Measurements from ENCODE around the gene FAM25A. TPM values are rescaled to one million over a fixed set of nuclear protein-coding genes. Genes with fewer than 3 reads are reported as not detected.
"Not testable (repeated sequence)": the region's sequence is repeated elsewhere in the genome, so short reads cannot be mapped to it uniquely, and the experiment has no call there.

The FAM25A gene
- total and polyA plus RNA-seq, 5 donors, result not detected

DNA sequence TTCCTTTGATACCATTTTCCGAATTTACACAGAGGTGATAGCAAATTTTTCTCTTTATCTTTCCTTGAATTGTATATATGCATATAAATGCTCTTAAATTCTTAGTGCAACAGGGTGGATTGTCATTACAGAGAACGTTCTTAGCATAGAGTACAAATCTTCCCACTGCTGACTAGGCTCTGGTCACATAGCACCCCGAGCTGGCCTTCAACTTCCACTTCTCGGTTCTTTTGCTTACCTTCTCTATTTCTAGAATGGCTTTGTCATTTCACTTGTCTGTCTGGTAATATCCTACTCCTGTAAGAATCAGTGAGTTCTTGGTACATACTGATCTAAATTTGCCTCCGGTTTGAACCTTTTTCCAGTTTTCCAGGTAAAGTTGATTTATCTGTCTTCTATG is 38.4 kb upstream of the FAM25A start:
- no peaks in the 10 kb centered on the region for H3K27me3 ChIP-seq (ENCODE audit: control insufficient read depth, insufficient read depth)
- 93% methylated on average over 5 of the region's 5 CpGs for WGBS
- ATAC-seq (no peak), DNase-seq (no peak)
- intact Hi-C loops (cut with DNase I), result no loop called here
- H3K27ac ChIP-seq (ENCODE audit: low read length), result no peak overlapping the region
- H3K9me3 ChIP-seq (ENCODE audit: control insufficient read depth, low read length), result no peaks in the 10 kb centered on the region
- no peak overlapping the region for H3K4me3 ChIP-seq (ENCODE audit: low read length)
- H3K4me1 ChIP-seq (ENCODE audit: control insufficient read depth, insufficient read depth, low read length), result peaks cover 4% of the 10 kb centered on the region

DNA sequence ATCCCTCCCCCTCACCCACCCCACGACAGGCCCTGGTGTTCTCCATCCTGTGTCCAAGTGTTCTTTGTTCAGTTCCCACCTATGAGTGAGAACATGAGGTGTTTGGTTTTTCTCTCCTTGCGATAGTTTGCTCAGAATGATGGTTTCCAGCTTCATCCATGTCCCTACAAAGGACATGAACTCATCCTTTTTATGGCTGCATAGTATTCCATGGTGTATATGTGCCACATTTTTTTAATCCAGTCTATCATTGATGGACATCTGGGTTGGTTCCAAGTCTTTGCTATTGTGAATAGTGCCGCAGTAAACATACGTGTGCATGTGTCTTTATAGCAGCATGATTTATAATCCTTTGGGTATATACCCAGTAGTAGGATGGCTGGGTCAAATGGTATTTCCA is 35.6 kb upstream of the FAM25A start:
- H3K4me1 ChIP-seq (ENCODE audit: control insufficient read depth, insufficient read depth, low read length); ATAC-seq; H3K27me3 ChIP-seq (ENCODE audit: control insufficient read depth, insufficient read depth); H3K4me3 ChIP-seq (ENCODE audit: low read length); H3K27ac ChIP-seq (ENCODE audit: low read length); H3K9me3 ChIP-seq (ENCODE audit: control insufficient read depth, low read length); intact Hi-C loops (cut with DNase I); DNase-seq: not testable (repeated sequence)
- 95% methylated on average over 4 of the region's 4 CpGs for WGBS

DNA sequence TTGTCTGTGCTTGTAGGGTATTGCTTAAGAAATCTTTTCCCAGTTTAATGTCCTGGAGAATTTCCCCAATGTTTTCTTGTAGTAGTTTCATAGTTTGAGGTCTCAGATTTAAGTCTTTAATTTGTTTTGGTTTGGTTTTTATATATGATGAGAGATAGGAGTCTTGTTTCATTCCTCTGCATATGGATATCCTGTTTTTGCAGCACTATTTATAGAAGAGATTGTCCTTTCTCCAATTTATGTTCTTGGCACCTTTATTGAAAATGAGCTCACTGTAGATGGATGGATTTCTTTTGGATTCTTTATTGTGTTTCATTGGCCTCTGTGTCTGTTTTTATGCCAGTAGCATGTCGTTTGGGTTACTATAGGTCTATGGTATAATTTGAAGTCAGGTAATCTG is 31.6 kb upstream of the FAM25A start:
- intact Hi-C loops (cut with DNase I), result no loop called here
- no peak for ATAC-seq
- WGBS, result 42% methylated on average over 1 of the region's 1 CpG
- Histone ChIP-seq H3K27ac (ENCODE audit: low read length) (no peak overlapping the region), H3K4me3 (ENCODE audit: low read length) (no peak overlapping the region), H3K4me1 (ENCODE audit: control insufficient read depth, insufficient read depth, low read length) (no peaks in the 10 kb centered on the region), H3K27me3 (ENCODE audit: control insufficient read depth, insufficient read depth) (no peaks in the 10 kb centered on the region), H3K9me3 (ENCODE audit: control insufficient read depth, low read length) (no peaks in the 10 kb centered on the region)
- DNase-seq, result no peak

DNA sequence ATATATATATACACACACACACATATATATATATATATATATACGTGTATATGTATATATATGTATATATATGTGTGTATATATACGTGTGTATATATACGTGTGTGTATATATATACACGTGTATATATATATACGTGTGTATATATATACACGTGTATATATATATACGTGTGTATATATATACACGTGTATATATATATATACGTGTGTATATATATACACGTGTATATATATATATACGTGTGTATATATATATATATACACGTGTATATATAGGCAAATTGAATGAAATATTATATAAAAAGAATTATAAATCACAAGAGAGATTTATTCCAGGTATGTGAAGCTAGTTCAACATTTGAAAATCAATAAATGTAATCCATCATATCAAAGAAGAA is 28.7 kb upstream of the FAM25A start:
- ATAC-seq; H3K4me1 ChIP-seq (ENCODE audit: control insufficient read depth, insufficient read depth, low read length); H3K4me3 ChIP-seq (ENCODE audit: low read length); H3K9me3 ChIP-seq (ENCODE audit: control insufficient read depth, low read length); H3K27ac ChIP-seq (ENCODE audit: low read length); H3K27me3 ChIP-seq (ENCODE audit: control insufficient read depth, insufficient read depth); DNase-seq; intact Hi-C loops (cut with DNase I): not testable (repeated sequence)
- 88% methylated on average over 12 of the region's 12 CpGs for WGBS

DNA sequence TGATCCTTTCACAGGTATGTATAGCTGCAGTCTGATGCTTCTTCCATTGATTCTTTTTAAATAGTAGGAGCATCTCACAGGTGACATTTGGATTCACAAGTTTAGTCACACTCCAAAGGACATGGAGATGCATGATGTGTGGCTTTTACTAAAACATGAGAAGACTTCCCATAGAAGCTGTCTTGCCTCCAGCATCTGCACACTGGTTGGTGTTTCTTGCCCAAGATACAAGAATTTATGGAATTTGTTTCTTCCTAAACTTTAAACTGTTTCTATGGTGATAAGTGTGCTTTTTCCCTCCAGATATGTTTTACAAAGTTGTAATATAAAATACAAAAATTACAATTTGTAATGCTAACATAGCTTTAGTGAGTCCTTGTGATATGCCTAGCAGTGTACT is 27.6 kb upstream of the FAM25A start:
- H3K27ac ChIP-seq (ENCODE audit: low read length), result no peak overlapping the region
- H3K4me3 ChIP-seq (ENCODE audit: low read length), result no peak overlapping the region
- H3K9me3 ChIP-seq (ENCODE audit: control insufficient read depth, low read length), result no peaks in the 10 kb centered on the region
- DNase-seq (no peak), ATAC-seq (no peak)
- H3K4me1 ChIP-seq (ENCODE audit: control insufficient read depth, insufficient read depth, low read length), result no peaks in the 10 kb centered on the region
- intact Hi-C loops (cut with DNase I), result no loop called here
- no peaks in the 10 kb centered on the region for H3K27me3 ChIP-seq (ENCODE audit: control insufficient read depth, insufficient read depth)

DNA sequence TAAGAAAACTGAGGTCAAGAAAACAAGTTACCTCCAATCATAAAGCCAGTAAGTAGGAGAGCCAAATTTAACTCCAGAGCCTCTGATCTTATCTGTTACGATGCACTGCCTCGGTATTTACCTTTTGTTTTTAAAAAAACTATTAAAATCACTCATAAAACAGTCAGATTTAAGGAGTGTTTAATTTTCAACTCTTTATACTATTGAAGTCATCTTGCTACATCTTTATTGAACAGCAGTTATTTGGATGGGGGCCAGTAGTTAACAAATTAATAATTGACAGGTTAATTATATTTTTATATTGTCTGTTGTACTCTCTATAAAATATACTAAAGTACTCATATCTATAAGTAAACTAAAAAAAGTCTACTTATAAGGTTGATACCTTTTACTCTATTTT is 27.2 kb upstream of the FAM25A start:
- WGBS, result 81% methylated on average over 2 of the region's 2 CpGs
- no peaks in the 10 kb centered on the region for H3K27me3 ChIP-seq (ENCODE audit: control insufficient read depth, insufficient read depth)
- DNase-seq (no peak), ATAC-seq (no peak)
- intact Hi-C loops (cut with DNase I), result no loop called here
- no peak overlapping the region for H3K27ac ChIP-seq (ENCODE audit: low read length)
- H3K9me3 ChIP-seq (ENCODE audit: control insufficient read depth, low read length), result no peaks in the 10 kb centered on the region
- H3K4me3 ChIP-seq (ENCODE audit: low read length), result no peak overlapping the region
- no peaks in the 10 kb centered on the region for H3K4me1 ChIP-seq (ENCODE audit: control insufficient read depth, insufficient read depth, low read length)

DNA sequence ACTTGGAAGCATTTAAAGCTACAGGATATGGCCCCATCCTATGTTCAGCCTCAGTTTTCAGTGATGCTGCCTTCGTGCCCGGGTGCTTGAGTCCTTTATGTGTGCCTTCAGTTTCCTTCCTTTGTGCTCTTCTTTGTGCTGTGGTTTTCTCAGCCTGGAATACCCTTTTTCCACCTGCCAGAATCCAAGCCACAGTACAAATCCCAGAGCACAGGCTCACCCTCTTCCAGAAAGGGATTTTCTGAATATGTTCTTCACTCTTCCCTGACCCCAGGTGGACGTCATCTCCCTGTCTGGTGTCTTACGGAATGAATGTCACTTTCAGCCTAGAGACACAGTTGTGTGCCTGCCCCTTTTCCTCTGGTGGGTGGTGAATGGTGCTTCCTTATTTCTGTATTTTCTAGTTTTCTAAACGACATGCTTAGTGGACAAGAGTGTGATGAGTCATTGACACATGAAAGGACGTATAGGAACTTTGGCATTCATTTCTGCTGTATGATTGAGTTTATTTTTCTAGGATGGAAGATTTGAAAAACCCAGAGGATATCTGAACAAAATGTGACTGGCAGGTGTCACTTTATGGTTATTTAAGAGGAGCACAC is 20.2 kb upstream of the FAM25A start:
- H3K4me1 ChIP-seq (ENCODE audit: control insufficient read depth, insufficient read depth, low read length); intact Hi-C loops (cut with DNase I); H3K9me3 ChIP-seq (ENCODE audit: control insufficient read depth, low read length); H3K4me3 ChIP-seq (ENCODE audit: low read length); ATAC-seq; H3K27me3 ChIP-seq (ENCODE audit: control insufficient read depth, insufficient read depth); DNase-seq; H3K27ac ChIP-seq (ENCODE audit: low read length): not testable (repeated sequence)
- WGBS, result 70% methylated on average over 6 of the region's 6 CpGs

DNA sequence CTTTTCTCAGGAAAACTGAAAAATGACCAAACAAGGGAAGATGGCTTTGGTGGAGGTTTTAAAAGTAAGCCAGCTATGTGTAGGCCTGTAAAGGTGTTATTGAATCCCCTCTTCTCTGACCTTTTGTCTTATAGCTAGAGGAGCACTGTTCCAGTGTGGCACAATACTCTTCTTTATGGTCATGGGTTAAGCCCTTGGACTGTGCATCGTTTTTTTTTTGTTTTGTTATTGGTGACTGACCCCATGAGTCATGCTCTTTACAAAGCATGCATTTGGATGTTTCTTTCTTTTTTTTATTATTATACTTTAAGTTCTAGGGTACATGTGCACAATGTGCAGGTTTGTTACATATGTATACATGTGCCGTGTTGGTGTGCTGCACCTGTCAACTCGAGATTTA is 19.6 kb upstream of the FAM25A start:
- no peak for ATAC-seq
- Histone ChIP-seq H3K27ac (ENCODE audit: low read length) (no peak overlapping the region), H3K9me3 (ENCODE audit: control insufficient read depth, low read length) (no peaks in the 10 kb centered on the region), H3K4me3 (ENCODE audit: low read length) (no peak overlapping the region), H3K4me1 (ENCODE audit: control insufficient read depth, insufficient read depth, low read length) (no peaks in the 10 kb centered on the region), H3K27me3 (ENCODE audit: control insufficient read depth, insufficient read depth) (no peaks in the 10 kb centered on the region)
- WGBS, result 72% methylated on average over 3 of the region's 3 CpGs
- intact Hi-C loops (cut with DNase I), result no loop called here
- no peak for DNase-seq

DNA sequence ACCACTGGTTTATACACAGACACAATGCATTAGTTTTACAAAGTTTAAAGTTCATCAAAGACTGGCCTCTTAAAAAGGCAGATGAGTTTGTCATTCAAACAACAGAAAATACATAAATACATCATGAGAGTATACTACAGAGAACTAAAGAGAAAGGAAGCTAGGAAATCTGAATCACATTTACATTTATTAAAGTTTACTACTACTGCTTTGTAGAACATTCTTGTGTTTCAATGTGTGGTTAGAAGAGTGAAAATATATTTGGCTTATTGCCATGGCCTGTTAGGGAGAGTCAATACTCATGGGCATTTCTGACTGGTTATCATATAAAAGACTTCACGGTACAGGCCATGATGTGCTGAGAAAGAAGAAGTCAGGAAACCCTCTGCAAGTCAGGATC is 13.0 kb upstream of the FAM25A start:
- intact Hi-C loops (cut with DNase I); DNase-seq; ATAC-seq; H3K4me3 ChIP-seq (ENCODE audit: low read length); H3K4me1 ChIP-seq (ENCODE audit: control insufficient read depth, insufficient read depth, low read length); H3K27me3 ChIP-seq (ENCODE audit: control insufficient read depth, insufficient read depth); H3K27ac ChIP-seq (ENCODE audit: low read length); H3K9me3 ChIP-seq (ENCODE audit: control insufficient read depth, low read length): not testable (repeated sequence)
- 58% methylated on average over 1 of the region's 1 CpG for WGBS

DNA sequence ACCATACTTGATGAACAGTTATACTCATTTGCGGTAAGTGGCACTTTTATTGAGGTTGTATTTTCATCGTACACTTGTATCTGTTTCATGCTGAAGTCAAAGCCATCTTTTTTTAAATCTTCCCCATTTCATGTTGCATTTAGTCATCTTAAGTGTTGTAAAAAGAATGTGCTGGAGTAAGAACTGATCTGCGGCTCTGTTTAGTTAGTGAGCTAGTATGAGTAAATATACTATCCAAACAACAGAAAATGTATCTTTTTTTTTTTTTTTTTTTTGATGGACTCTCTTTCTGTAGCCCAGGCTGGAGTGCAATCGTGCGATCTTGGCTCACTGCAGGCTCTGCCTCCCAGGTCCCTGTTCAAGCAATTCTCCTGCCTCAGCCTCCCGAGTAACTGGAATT is 12.4 kb upstream of the FAM25A start:
- intact Hi-C loops (cut with DNase I); H3K4me1 ChIP-seq (ENCODE audit: control insufficient read depth, insufficient read depth, low read length); DNase-seq; H3K4me3 ChIP-seq (ENCODE audit: low read length); H3K27ac ChIP-seq (ENCODE audit: low read length); H3K27me3 ChIP-seq (ENCODE audit: control insufficient read depth, insufficient read depth); H3K9me3 ChIP-seq (ENCODE audit: control insufficient read depth, low read length); ATAC-seq: not testable (repeated sequence)
- 92% methylated on average over 6 of the region's 6 CpGs for WGBS

DNA sequence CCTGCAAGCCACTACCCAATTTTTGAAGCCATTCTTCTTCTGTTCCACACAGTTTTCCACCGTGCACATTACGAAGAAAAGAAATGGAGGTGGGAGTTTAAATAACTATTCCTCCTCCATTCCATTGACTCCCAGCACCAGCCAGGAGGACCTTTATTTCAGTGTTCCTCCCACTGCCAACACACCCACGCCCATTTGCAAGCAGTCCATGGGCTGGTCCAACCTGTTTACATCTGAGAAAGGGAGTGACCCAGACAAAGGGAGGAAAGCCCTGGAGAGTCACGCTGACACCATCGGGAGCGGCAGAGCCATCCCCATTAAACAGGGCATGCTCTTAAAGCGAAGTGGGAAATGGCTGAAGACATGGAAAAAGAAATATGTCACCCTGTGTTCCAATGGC is 11.8 kb upstream of the FAM25A start:
- 96% methylated on average over 7 of the region's 7 CpGs for WGBS
- ATAC-seq, result not testable (repeated sequence)

DNA sequence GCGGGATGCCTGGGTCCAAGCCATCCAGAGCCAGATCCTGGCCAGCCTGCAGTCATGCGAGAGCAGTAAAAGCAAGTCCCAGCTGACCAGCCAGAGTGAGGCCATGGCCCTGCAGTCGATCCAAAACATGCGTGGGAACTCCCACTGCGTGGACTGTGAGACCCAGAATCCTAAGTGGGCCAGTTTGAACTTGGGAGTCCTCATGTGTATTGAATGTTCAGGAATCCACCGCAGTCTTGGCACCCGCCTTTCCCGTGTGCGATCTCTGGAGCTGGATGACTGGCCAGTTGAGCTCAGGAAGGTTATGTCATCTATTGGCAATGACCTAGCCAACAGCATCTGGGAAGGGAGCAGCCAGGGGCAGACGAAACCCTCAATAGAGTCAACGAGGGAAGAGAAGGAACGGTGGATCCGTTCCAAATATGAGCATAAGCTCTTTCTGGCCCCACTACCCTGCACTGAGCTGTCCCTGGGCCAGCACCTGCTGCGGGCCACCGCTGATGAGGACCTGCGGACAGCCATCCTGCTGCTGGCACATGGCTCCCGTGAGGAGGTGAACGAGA is 10.9 kb upstream of the FAM25A start:
- intact Hi-C loops (cut with DNase I); H3K4me1 ChIP-seq (ENCODE audit: control insufficient read depth, insufficient read depth, low read length); H3K27ac ChIP-seq (ENCODE audit: low read length); DNase-seq; H3K4me3 ChIP-seq (ENCODE audit: low read length); H3K27me3 ChIP-seq (ENCODE audit: control insufficient read depth, insufficient read depth); ATAC-seq; H3K9me3 ChIP-seq (ENCODE audit: control insufficient read depth, low read length): not testable (repeated sequence)
- 84% methylated on average over 18 of the region's 18 CpGs for WGBS

More for the DNA sequence above, 11.8 kb upstream of the FAM25A start:
- H3K4me1 ChIP-seq (ENCODE audit: control insufficient read depth, insufficient read depth, low read length); intact Hi-C loops (cut with DNase I); H3K27me3 ChIP-seq (ENCODE audit: control insufficient read depth, insufficient read depth); DNase-seq; H3K27ac ChIP-seq (ENCODE audit: low read length); H3K4me3 ChIP-seq (ENCODE audit: low read length); H3K9me3 ChIP-seq (ENCODE audit: control insufficient read depth, low read length): not testable (repeated sequence)

Measured in right cardiac atrium (tissue), 5 donors.